ENCODE measurements around the gene EFCAB7.
"Not testable (repeated sequence)": the region's sequence is repeated elsewhere in the genome, so short reads cannot be mapped to it uniquely, and the experiment has no call there.

Gene EFCAB7

GRCh38 chr1:63574203-63574796 lies 51.0 kb downstream of the EFCAB7 start:
- H3K4me3 ChIP-seq (ENCODE audit: low read depth in 1 of 5, low read length in 5 of 5); H3K9ac ChIP-seq (ENCODE audit: low read length in 5 of 5); H3K27ac ChIP-seq (ENCODE audit: low read depth, low read length); H3K27me3 ChIP-seq (ENCODE audit: control insufficient read depth in 5 of 5, insufficient read depth in 4 of 5, low read length in 5 of 5); H3K36me3 ChIP-seq (ENCODE audit: control insufficient read depth in 5 of 5, insufficient read depth in 5 of 5, low read length in 5 of 5); H3K4me1 ChIP-seq (ENCODE audit: control insufficient read depth in 5 of 5, insufficient read depth in 5 of 5, low read length in 5 of 5); H3K9me3 ChIP-seq (ENCODE audit: control insufficient read depth in 5 of 5, low read length in 5 of 5): not testable (repeated sequence)

GRCh38 chr1:63575340-63575826 lies 52.1 kb downstream of the EFCAB7 start:
- no peak overlapping the region for H3K4me3 ChIP-seq (ENCODE audit: low read depth in 1 of 5, low read length in 5 of 5)
- H3K27me3 ChIP-seq (ENCODE audit: control insufficient read depth in 5 of 5, insufficient read depth in 4 of 5, low read length in 5 of 5): no peaks in the 10 kb centered on the region
- H3K9me3 ChIP-seq (ENCODE audit: control insufficient read depth in 5 of 5, low read length in 5 of 5): peaks cover 0 to 2% (median 0%) of the 10 kb centered on the region in 5 donors
- peaks cover 0 to 3% (median 0%) of the 10 kb centered on the region in 5 donors for H3K4me1 ChIP-seq (ENCODE audit: control insufficient read depth in 5 of 5, insufficient read depth in 5 of 5, low read length in 5 of 5)
- H3K36me3 ChIP-seq (ENCODE audit: control insufficient read depth in 5 of 5, insufficient read depth in 5 of 5, low read length in 5 of 5): no peaks in the 10 kb centered on the region
- H3K27ac ChIP-seq (ENCODE audit: low read depth, low read length): no peak overlapping the region
- H3K9ac ChIP-seq (ENCODE audit: low read length in 5 of 5): no peak overlapping the region

GRCh38 chr1:63586326-63586725 lies 63.0 kb downstream of the EFCAB7 start:
- H3K36me3 ChIP-seq (ENCODE audit: control insufficient read depth in 5 of 5, insufficient read depth in 5 of 5, low read length in 5 of 5); H3K27me3 ChIP-seq (ENCODE audit: control insufficient read depth in 5 of 5, insufficient read depth in 4 of 5, low read length in 5 of 5); H3K4me3 ChIP-seq (ENCODE audit: low read depth in 1 of 5, low read length in 5 of 5); H3K9ac ChIP-seq (ENCODE audit: low read length in 5 of 5); H3K9me3 ChIP-seq (ENCODE audit: control insufficient read depth in 5 of 5, low read length in 5 of 5); H3K27ac ChIP-seq (ENCODE audit: low read depth, low read length): not testable (repeated sequence)
- peaks cover 0 to 15% (median 6%) of the 10 kb centered on the region in 5 donors for H3K4me1 ChIP-seq (ENCODE audit: control insufficient read depth in 5 of 5, insufficient read depth in 5 of 5, low read length in 5 of 5)

- peaks cover 0 to 3% (median 0%) of the 10 kb centered on the region in 5 donors for H3K9me3 ChIP-seq (ENCODE audit: control insufficient read depth in 5 of 5, low read length in 5 of 5)
- no peak overlapping the region for H3K4me3 ChIP-seq (ENCODE audit: low read depth in 1 of 5, low read length in 5 of 5)
- H3K27me3 ChIP-seq (ENCODE audit: control insufficient read depth in 5 of 5, insufficient read depth in 4 of 5, low read length in 5 of 5): no peaks in the 10 kb centered on the region
- H3K4me1 ChIP-seq (ENCODE audit: control insufficient read depth in 5 of 5, insufficient read depth in 5 of 5, low read length in 5 of 5): peaks cover 0 to 33% (median 25%) of the 10 kb centered on the region in 5 donors
- H3K36me3 ChIP-seq (ENCODE audit: control insufficient read depth in 5 of 5, insufficient read depth in 5 of 5, low read length in 5 of 5): no peaks in the 10 kb centered on the region
- peak overlapping the region in 1 of 5 donors; percentile 27 for H3K9ac ChIP-seq (ENCODE audit: low read length in 5 of 5)
- H3K27ac ChIP-seq (ENCODE audit: low read depth, low read length): peak overlapping the region; percentile 93
Observed at GRCh38 chr1:63590166-63590560, 66.8 kb downstream of the EFCAB7 start.

GRCh38 chr1:63592536-63593302 lies 69.4 kb downstream of the EFCAB7 start:
- Histone ChIP-seq H3K9me3 (ENCODE audit: control insufficient read depth in 5 of 5, low read length in 5 of 5) (no peaks in the 10 kb centered on the region), H3K27me3 (ENCODE audit: control insufficient read depth in 5 of 5, insufficient read depth in 4 of 5, low read length in 5 of 5) (no peaks in the 10 kb centered on the region), H3K27ac (ENCODE audit: low read depth, low read length) (peak overlapping the region; percentile 93), H3K36me3 (ENCODE audit: control insufficient read depth in 5 of 5, insufficient read depth in 5 of 5, low read length in 5 of 5) (no peaks in the 10 kb centered on the region), H3K4me3 (ENCODE audit: low read depth in 1 of 5, low read length in 5 of 5) (peak overlapping the region; percentile 68 to 94 (median 88)), H3K9ac (ENCODE audit: low read length in 5 of 5) (peak overlapping the region; percentile 87 to 94 (median 90)), H3K4me1 (ENCODE audit: control insufficient read depth in 5 of 5, insufficient read depth in 5 of 5, low read length in 5 of 5) (peaks cover 0 to 41% (median 32%) of the 10 kb centered on the region in 5 donors)

- Histone ChIP-seq H3K9ac (ENCODE audit: low read length in 5 of 5) (peak within 1 kb of the TSS; percentile 87 to 94 (median 90)), H3K4me3 (ENCODE audit: low read depth in 1 of 5, low read length in 5 of 5) (peak within 1 kb of the TSS; percentile 68 to 94 (median 88)), H3K9me3 (ENCODE audit: control insufficient read depth in 5 of 5, low read length in 5 of 5) (no peaks in the 10 kb centered on the region)
Observed at GRCh38 chr1:63593303-63593885, 70.1 kb downstream of the EFCAB7 start, which contains the start of gene PGM1. Gene PGM1, plus strand, starts transcription at chr1:63593411. Its CDS starts 78 bp downstream, at chr1:63593489.

GRCh38 chr1:63593886-63594605 lies 70.7 kb downstream of the EFCAB7 start:
- H3K36me3 ChIP-seq (ENCODE audit: control insufficient read depth in 5 of 5, insufficient read depth in 5 of 5, low read length in 5 of 5): no peaks in the 10 kb centered on the region
- peaks cover 0 to 41% (median 33%) of the 10 kb centered on the region in 5 donors for H3K4me1 ChIP-seq (ENCODE audit: control insufficient read depth in 5 of 5, insufficient read depth in 5 of 5, low read length in 5 of 5)
- H3K4me3 ChIP-seq (ENCODE audit: low read depth in 1 of 5, low read length in 5 of 5): peak overlapping the region; percentile 58 to 94 (median 88)
- no peaks in the 10 kb centered on the region for H3K27me3 ChIP-seq (ENCODE audit: control insufficient read depth in 5 of 5, insufficient read depth in 4 of 5, low read length in 5 of 5)
- H3K9ac ChIP-seq (ENCODE audit: low read length in 5 of 5): peak overlapping the region in 4 of 5 donors; percentile 87 to 94 (median 90)
- peak overlapping the region; percentile 93 for H3K27ac ChIP-seq (ENCODE audit: low read depth, low read length)
- no peaks in the 10 kb centered on the region for H3K9me3 ChIP-seq (ENCODE audit: control insufficient read depth in 5 of 5, low read length in 5 of 5)

More at GRCh38 chr1:63593303-63593885, 70.1 kb downstream of the EFCAB7 start, which contains the start of gene PGM1:
- Histone ChIP-seq H3K4me1 (ENCODE audit: control insufficient read depth in 5 of 5, insufficient read depth in 5 of 5, low read length in 5 of 5) (peaks cover 0 to 41% (median 33%) of the 10 kb centered on the region in 5 donors), H3K27me3 (ENCODE audit: control insufficient read depth in 5 of 5, insufficient read depth in 4 of 5, low read length in 5 of 5) (no peaks in the 10 kb centered on the region), H3K27ac (ENCODE audit: low read depth, low read length) (peak within 1 kb of the TSS; percentile 93), H3K36me3 (ENCODE audit: control insufficient read depth in 5 of 5, insufficient read depth in 5 of 5, low read length in 5 of 5) (no peaks in the 10 kb centered on the region)

GRCh38 chr1:63595435-63595834 lies 72.1 kb downstream of the EFCAB7 start:
- Histone ChIP-seq H3K36me3 (ENCODE audit: control insufficient read depth in 5 of 5, insufficient read depth in 5 of 5, low read length in 5 of 5) (no peaks in the 10 kb centered on the region), H3K27ac (ENCODE audit: low read depth, low read length) (peak overlapping the region; percentile 4), H3K9me3 (ENCODE audit: control insufficient read depth in 5 of 5, low read length in 5 of 5) (no peaks in the 10 kb centered on the region), H3K4me3 (ENCODE audit: low read depth in 1 of 5, low read length in 5 of 5) (no peak overlapping the region), H3K27me3 (ENCODE audit: control insufficient read depth in 5 of 5, insufficient read depth in 4 of 5, low read length in 5 of 5) (no peaks in the 10 kb centered on the region), H3K4me1 (ENCODE audit: control insufficient read depth in 5 of 5, insufficient read depth in 5 of 5, low read length in 5 of 5) (peaks cover 0 to 38% (median 23%) of the 10 kb centered on the region in 5 donors), H3K9ac (ENCODE audit: low read length in 5 of 5) (no peak overlapping the region)

- Histone ChIP-seq H3K27me3 (ENCODE audit: control insufficient read depth in 5 of 5, insufficient read depth in 4 of 5, low read length in 5 of 5) (no peaks in the 10 kb centered on the region), H3K9me3 (ENCODE audit: control insufficient read depth in 5 of 5, low read length in 5 of 5) (no peaks in the 10 kb centered on the region), H3K36me3 (ENCODE audit: control insufficient read depth in 5 of 5, insufficient read depth in 5 of 5, low read length in 5 of 5) (no peaks in the 10 kb centered on the region), H3K27ac (ENCODE audit: low read depth, low read length) (no peak overlapping the region), H3K4me3 (ENCODE audit: low read depth in 1 of 5, low read length in 5 of 5) (no peak overlapping the region), H3K4me1 (ENCODE audit: control insufficient read depth in 5 of 5, insufficient read depth in 5 of 5, low read length in 5 of 5) (peaks cover 0 to 23% (median 5%) of the 10 kb centered on the region in 5 donors), H3K9ac (ENCODE audit: low read length in 5 of 5) (no peak overlapping the region)
Observed at GRCh38 chr1:63599799-63600198, 76.5 kb downstream of the EFCAB7 start.

Data from subcutaneous abdominal adipose tissue (tissue), 5 donors.